PC-9 (cell line): ENCODE measurements around the gene PTGS2.

Source experiments
- EZH2 ChIP-seq: fragments of 200-600 bp; sonication (generic); IDR thresholded peaks from 2 replicates; pipeline ENCODE4 v1.8.0; 2017; ENCODE audit warnings: antibody characterized with exemption, low read depth
- TF ChIP-seq, protein P1 (sequence below): fragments of 200-600 bp; sonication (generic); conservative IDR thresholded peaks from 2 replicates; pipeline ENCODE4 v1.6.1; 2017; ENCODE audit warnings: mixed run types, antibody characterized with exemption, mild to moderate bottlenecking, moderate library complexity

DNA sequence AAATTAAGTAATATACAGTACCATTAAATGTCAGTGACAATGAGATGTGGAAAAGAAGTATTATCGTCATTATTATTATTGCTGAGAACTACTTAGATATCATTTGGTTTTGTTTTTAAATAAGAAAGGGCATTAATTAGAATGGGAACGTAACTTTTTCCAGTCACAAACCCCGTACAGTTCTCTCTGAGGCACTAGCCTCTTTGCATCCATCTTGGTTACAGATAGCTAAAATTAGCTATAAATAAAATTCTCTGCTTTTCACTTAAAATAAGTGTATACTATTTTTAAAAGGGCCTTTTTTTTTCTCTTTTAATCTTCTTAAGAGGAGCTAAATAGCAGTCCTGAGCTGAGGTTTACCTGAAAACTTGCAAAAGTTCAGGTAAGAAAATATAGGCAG lies 7.6 kb downstream of the PTGS2 start:
- TF ChIP-seq, protein P1, sequence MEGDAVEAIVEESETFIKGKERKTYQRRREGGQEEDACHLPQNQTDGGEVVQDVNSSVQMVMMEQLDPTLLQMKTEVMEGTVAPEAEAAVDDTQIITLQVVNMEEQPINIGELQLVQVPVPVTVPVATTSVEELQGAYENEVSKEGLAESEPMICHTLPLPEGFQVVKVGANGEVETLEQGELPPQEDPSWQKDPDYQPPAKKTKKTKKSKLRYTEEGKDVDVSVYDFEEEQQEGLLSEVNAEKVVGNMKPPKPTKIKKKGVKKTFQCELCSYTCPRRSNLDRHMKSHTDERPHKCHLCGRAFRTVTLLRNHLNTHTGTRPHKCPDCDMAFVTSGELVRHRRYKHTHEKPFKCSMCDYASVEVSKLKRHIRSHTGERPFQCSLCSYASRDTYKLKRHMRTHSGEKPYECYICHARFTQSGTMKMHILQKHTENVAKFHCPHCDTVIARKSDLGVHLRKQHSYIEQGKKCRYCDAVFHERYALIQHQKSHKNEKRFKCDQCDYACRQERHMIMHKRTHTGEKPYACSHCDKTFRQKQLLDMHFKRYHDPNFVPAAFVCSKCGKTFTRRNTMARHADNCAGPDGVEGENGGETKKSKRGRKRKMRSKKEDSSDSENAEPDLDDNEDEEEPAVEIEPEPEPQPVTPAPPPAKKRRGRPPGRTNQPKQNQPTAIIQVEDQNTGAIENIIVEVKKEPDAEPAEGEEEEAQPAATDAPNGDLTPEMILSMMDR = no peak
- TF ChIP-seq EZH2 = no peak
